ENCODE results near the gene DGCR8.
"Not testable (repeated sequence)": the region's sequence is repeated elsewhere in the genome, so short reads cannot be mapped to it uniquely, and the experiment has no call there.

DGCR8 gene

DNA sequence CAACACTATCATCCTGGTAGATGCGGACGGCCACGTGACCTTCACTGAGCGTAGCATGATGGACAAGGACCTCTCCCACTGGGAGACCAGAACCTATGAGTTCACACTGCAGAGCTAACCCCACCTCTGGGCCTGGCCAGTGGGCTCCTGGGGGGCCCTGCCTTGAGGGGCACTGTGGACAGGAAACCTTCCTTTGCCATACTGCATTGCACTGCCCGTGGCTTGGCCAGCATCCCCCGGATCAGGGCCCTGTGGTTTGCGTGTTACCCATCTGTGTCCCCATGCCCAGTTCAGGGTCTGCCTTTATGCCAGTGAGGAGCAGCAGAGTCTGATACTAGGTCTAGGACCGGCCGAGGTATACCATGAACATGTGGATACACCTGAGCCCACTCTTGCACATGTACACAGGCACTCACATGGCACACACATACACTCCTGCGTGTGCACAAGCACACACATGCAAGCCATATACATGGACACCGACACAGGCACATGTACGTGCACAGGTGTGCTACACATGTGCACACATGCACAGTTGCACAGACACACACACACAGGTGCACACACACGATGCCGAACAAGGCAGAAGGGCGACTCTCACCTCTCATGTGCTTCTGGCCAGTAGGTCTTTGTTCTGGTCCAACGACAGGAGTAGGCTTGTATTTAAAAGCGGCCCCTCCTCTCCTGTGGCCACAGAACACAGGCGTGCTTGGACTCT lies 15.3 kb upstream of the DGCR8 start:
- Histone ChIP-seq H3K27me3 (ENCODE audit: low read length) (no peaks in the 10 kb centered on the region), H3K9me3 (ENCODE audit: insufficient read depth, low read length) (no peaks in the 10 kb centered on the region)
- TF ChIP-seq EZH2phosphoT487 (conservative IDR thresholded peaks at IDR 0.05; ENCODE audit: low read length), result no peak
- TF ChIP-seq, protein P1, sequence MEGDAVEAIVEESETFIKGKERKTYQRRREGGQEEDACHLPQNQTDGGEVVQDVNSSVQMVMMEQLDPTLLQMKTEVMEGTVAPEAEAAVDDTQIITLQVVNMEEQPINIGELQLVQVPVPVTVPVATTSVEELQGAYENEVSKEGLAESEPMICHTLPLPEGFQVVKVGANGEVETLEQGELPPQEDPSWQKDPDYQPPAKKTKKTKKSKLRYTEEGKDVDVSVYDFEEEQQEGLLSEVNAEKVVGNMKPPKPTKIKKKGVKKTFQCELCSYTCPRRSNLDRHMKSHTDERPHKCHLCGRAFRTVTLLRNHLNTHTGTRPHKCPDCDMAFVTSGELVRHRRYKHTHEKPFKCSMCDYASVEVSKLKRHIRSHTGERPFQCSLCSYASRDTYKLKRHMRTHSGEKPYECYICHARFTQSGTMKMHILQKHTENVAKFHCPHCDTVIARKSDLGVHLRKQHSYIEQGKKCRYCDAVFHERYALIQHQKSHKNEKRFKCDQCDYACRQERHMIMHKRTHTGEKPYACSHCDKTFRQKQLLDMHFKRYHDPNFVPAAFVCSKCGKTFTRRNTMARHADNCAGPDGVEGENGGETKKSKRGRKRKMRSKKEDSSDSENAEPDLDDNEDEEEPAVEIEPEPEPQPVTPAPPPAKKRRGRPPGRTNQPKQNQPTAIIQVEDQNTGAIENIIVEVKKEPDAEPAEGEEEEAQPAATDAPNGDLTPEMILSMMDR (IDR thresholded peaks at IDR 0.05; ENCODE audit: insufficient read depth, low read length, poor library complexity, severe bottlenecking), result no peak

GRCh38 chr22:20065896-20066616 lies 14.0 kb upstream of the DGCR8 start:
- Histone ChIP-seq H2AFZ (ENCODE audit: low read depth, low read length, severe bottlenecking) (no peak overlapping the region), H3K9me3 (ENCODE audit: insufficient read depth, low read length) (no peaks in the 10 kb centered on the region), H3K27ac (ENCODE audit: low read depth, low read length) (no peak overlapping the region), H3K79me2 (ENCODE audit: insufficient read depth, low read length) (no peaks in the 10 kb centered on the region), H4K20me1 (ENCODE audit: low read depth, low read length) (no peaks in the 10 kb centered on the region), H3K9me2 (replicated peaks; ENCODE audit: insufficient read depth, low read length) (no peaks in the 10 kb centered on the region), H3K27me3 (ENCODE audit: low read length) (no peaks in the 10 kb centered on the region), H3K9ac (ENCODE audit: low read length) (no peak overlapping the region), H3K36me3 (ENCODE audit: low read length) (no peaks in the 10 kb centered on the region), H3K4me2 (ENCODE audit: low read depth, low read length, poor library complexity, severe bottlenecking) (no peak overlapping the region), H3F3A (ENCODE audit: insufficient read depth) (no peaks in the 10 kb centered on the region), H3K4me3 (ENCODE audit: insufficient read depth, low read length, poor library complexity, severe bottlenecking) (no peak overlapping the region)
- TF ChIP-seq, protein P1 (IDR thresholded peaks at IDR 0.05; ENCODE audit: insufficient read depth, low read length, poor library complexity, severe bottlenecking), result no peak
- no peak for TF ChIP-seq EZH2phosphoT487 (conservative IDR thresholded peaks at IDR 0.05; ENCODE audit: low read length)

More for the DNA sequence above, 15.3 kb upstream of the DGCR8 start:
- Histone ChIP-seq H3K27ac (ENCODE audit: low read depth, low read length) (no peak overlapping the region), H3K9me2 (replicated peaks; ENCODE audit: insufficient read depth, low read length) (no peaks in the 10 kb centered on the region), H3F3A (ENCODE audit: insufficient read depth) (no peaks in the 10 kb centered on the region), H3K79me2 (ENCODE audit: insufficient read depth, low read length) (no peaks in the 10 kb centered on the region), H3K4me2 (ENCODE audit: low read depth, low read length, poor library complexity, severe bottlenecking) (no peak overlapping the region), H4K20me1 (ENCODE audit: low read depth, low read length) (no peaks in the 10 kb centered on the region), H3K4me3 (ENCODE audit: insufficient read depth, low read length, poor library complexity, severe bottlenecking) (no peak overlapping the region), H3K9ac (ENCODE audit: low read length) (no peak overlapping the region), H3K36me3 (ENCODE audit: low read length) (no peaks in the 10 kb centered on the region), H2AFZ (ENCODE audit: low read depth, low read length, severe bottlenecking) (no peak overlapping the region)

GRCh38 chr22:20066617-20067383 lies 13.2 kb upstream of the DGCR8 start:
- H3K9me2 ChIP-seq (replicated peaks; ENCODE audit: insufficient read depth, low read length), result no peaks in the 10 kb centered on the region
- H3K4me2 ChIP-seq (ENCODE audit: low read depth, low read length, poor library complexity, severe bottlenecking), result no peak overlapping the region
- no peaks in the 10 kb centered on the region for H3K36me3 ChIP-seq (ENCODE audit: low read length)
- no peak overlapping the region for H3K9ac ChIP-seq (ENCODE audit: low read length)
- H3K27ac ChIP-seq (ENCODE audit: low read depth, low read length), result no peak overlapping the region
- no peaks in the 10 kb centered on the region for H3F3A ChIP-seq (ENCODE audit: insufficient read depth)
- no peaks in the 10 kb centered on the region for H3K79me2 ChIP-seq (ENCODE audit: insufficient read depth, low read length)
- TF ChIP-seq, protein P1 (IDR thresholded peaks at IDR 0.05; ENCODE audit: insufficient read depth, low read length, poor library complexity, severe bottlenecking), result no peak
- TF ChIP-seq EZH2phosphoT487 (conservative IDR thresholded peaks at IDR 0.05; ENCODE audit: low read length), result no peak
- H3K4me3 ChIP-seq (ENCODE audit: insufficient read depth, low read length, poor library complexity, severe bottlenecking), result no peak overlapping the region
- H3K27me3 ChIP-seq (ENCODE audit: low read length), result no peaks in the 10 kb centered on the region
- no peaks in the 10 kb centered on the region for H3K9me3 ChIP-seq (ENCODE audit: insufficient read depth, low read length)
- no peak overlapping the region for H2AFZ ChIP-seq (ENCODE audit: low read depth, low read length, severe bottlenecking)
- no peaks in the 10 kb centered on the region for H4K20me1 ChIP-seq (ENCODE audit: low read depth, low read length)

- not testable (repeated sequence) for H3F3A ChIP-seq (ENCODE audit: insufficient read depth)
Measured at GRCh38 chr22:20067384-20067682, 12.7 kb upstream of the DGCR8 start.

More at GRCh38 chr22:20067384-20067682, 12.7 kb upstream of the DGCR8 start:
- H3K79me2 ChIP-seq (ENCODE audit: insufficient read depth, low read length); H3K36me3 ChIP-seq (ENCODE audit: low read length); H3K4me3 ChIP-seq (ENCODE audit: insufficient read depth, low read length, poor library complexity, severe bottlenecking); H3K9ac ChIP-seq (ENCODE audit: low read length); H3K4me2 ChIP-seq (ENCODE audit: low read depth, low read length, poor library complexity, severe bottlenecking); H3K27ac ChIP-seq (ENCODE audit: low read depth, low read length); H3K9me3 ChIP-seq (ENCODE audit: insufficient read depth, low read length); H3K9me2 ChIP-seq (replicated peaks; ENCODE audit: insufficient read depth, low read length); H3K27me3 ChIP-seq (ENCODE audit: low read length); H4K20me1 ChIP-seq (ENCODE audit: low read depth, low read length); H2AFZ ChIP-seq (ENCODE audit: low read depth, low read length, severe bottlenecking): not testable (repeated sequence)

All from SU-DHL-6 (cell line).